Endothelial cell of umbilical vein (primary cell): Measurements from ENCODE around the gene RHOG. TPM values are rescaled to one million over a fixed set of nuclear protein-coding genes. Genes with fewer than 3 reads are reported as not detected.
A peak's percentile ranks its signal among the peaks of the same experiment; 100 is the strongest.

Source experiments
- BruUV-seq: library from RNA; stranded (reverse); fragments of 400-500 nt; replicated peaks from 2 replicates; lab custom pipeline; 2021; lab: Mats Ljungman, UMichigan
- CTCF ChIA-PET: fragments of 300-600, 350-600 bp; sonication (Branson Sonifier 250); formaldehyde crosslinking; loops from one replicate; lab custom pipeline; 2021; ENCODE audit warnings: antibody characterized with exemption, inconsistent platforms; lab: Charles Lee
- POLR2A ChIA-PET: fragments of 300-600, 350-600 bp; sonication (Branson Sonifier 250); formaldehyde crosslinking; loops from one replicate; lab custom pipeline; 2021; ENCODE audit warnings: antibody characterized with exemption, inconsistent platforms; lab: Charles Lee
- DNase-seq: peaks from one replicate; pipeline ENCODE4 v3.0.0-alpha.2; 2011; ENCODE audit warnings: low read depth, low spot score
- FAIRE-seq: peaks from 2 replicates; lab custom pipeline; 2011; peaks lifted over from hg19 to GRCh38; lab: Jason Lieb, UNC
- H2AFZ ChIP-seq: 2 replicates; pipeline ENCODE4 v1.6.0; 2012; ENCODE audit warnings: low read depth, low read length, control low read depth, inconsistent platforms
- H3K27ac ChIP-seq: 2 replicates; pipeline ENCODE4 v1.5.1; 2011; ENCODE audit warnings: low read depth, mild to moderate bottlenecking, control low read depth, low read length, moderate library complexity; ENCODE audit not compliant: insufficient read depth
- H3K27me3 ChIP-seq, 2 experiments: 2 replicates each; pipeline versions ENCODE4 v1.6.0 to v1.6.1; 2011; ENCODE audit warnings: low read length in 2 of 2, mixed read lengths in 1 of 2; ENCODE audit not compliant: control insufficient read depth in 2 of 2, insufficient read depth in 2 of 2
- H3K36me3 ChIP-seq, 2 experiments: 2 replicates in 1 of 2; 3 replicates in 1 of 2; pipeline ENCODE4 v1.5.1; 2011; ENCODE audit warnings: low read length in 2 of 2, mild to moderate bottlenecking in 1 of 2, moderate library complexity in 1 of 2; ENCODE audit not compliant: control insufficient read depth in 2 of 2, insufficient read depth in 2 of 2; ENCODE audit errors: extremely low read depth in 1 of 2
- H3K4me1 ChIP-seq: 3 replicates; pipeline ENCODE4 v1.5.1; 2011; ENCODE audit warnings: mild to moderate bottlenecking, low read length; ENCODE audit not compliant: control insufficient read depth, insufficient read depth; ENCODE audit errors: extremely low read depth
- H3K4me2 ChIP-seq: 2 replicates; pipeline ENCODE4 v1.6.1; 2011; ENCODE audit warnings: low read length, control low read depth, mixed read lengths; ENCODE audit not compliant: insufficient read depth
- H3K4me3 ChIP-seq, 3 experiments: fragments of 200-600 bp in 1 of 3; sonication (generic), shearing (Covaris generic) in 1 of 3; replicated peaks in 1 of 3; 2 replicates each; pipeline ENCODE4 v1.5.1; 2011 to 2016; ENCODE audit warnings: control low read depth in 3 of 3, low read length in 3 of 3, mild to moderate bottlenecking in 2 of 3, inconsistent platforms in 1 of 3, low read depth in 1 of 3, moderate library complexity in 1 of 3; ENCODE audit not compliant: insufficient read depth in 1 of 3
- H3K79me2 ChIP-seq: 2 replicates; pipeline ENCODE4 v1.6.0; 2012; ENCODE audit warnings: low read length, inconsistent platforms; ENCODE audit not compliant: control insufficient read depth, insufficient read depth
- H3K9ac ChIP-seq: replicated peaks from 2 replicates; pipeline ENCODE3; 2011; ENCODE audit warnings: low read length, control low read depth; ENCODE audit not compliant: insufficient read depth; ENCODE audit errors: extremely low read depth
- H3K9me1 ChIP-seq: replicated peaks from 3 replicates; pipeline ENCODE4 v1.6.0; 2011; ENCODE audit warnings: mild to moderate bottlenecking, low read length; ENCODE audit not compliant: control insufficient read depth, insufficient read depth; ENCODE audit errors: extremely low read depth
- H3K9me3 ChIP-seq: replicated peaks from 2 replicates; pipeline ENCODE4 v1.5.1; 2012; ENCODE audit warnings: low read length, inconsistent platforms; ENCODE audit not compliant: control insufficient read depth, insufficient read depth
- H4K20me1 ChIP-seq: replicated peaks from 2 replicates; pipeline ENCODE3; 2011; ENCODE audit warnings: mild to moderate bottlenecking, low read length; ENCODE audit not compliant: control insufficient read depth, insufficient read depth; ENCODE audit errors: extremely low read depth
- CTCF ChIP-seq, 2 donors: IDR thresholded peaks; 1 replicate in 1 of 2; 2 replicates in 1 of 2; pipeline ENCODE4 v1.5.1; 2011; ENCODE audit warnings: low read length in 2 of 2, mild to moderate bottlenecking in 2 of 2, moderate library complexity in 2 of 2, control low read depth in 1 of 2, inconsistent platforms in 1 of 2, low read depth in 1 of 2; ENCODE audit not compliant: insufficient read depth in 1 of 2; ENCODE audit errors: extremely low read depth in 1 of 2
- EZH2 ChIP-seq: IDR thresholded peaks from 2 replicates; pipeline ENCODE4 v1.6.1; 2012; ENCODE audit warnings: borderline replicate concordance, low read depth, mild to moderate bottlenecking, moderate library complexity, low read length, inconsistent platforms; ENCODE audit not compliant: severe bottlenecking
- FOS ChIP-seq: IDR thresholded peaks from 2 replicates; pipeline ENCODE4 v1.6.1; 2011; ENCODE audit warnings: mild to moderate bottlenecking, low read length, moderate library complexity, borderline replicate concordance; ENCODE audit not compliant: insufficient read depth
- GATA2 ChIP-seq: IDR thresholded peaks from 2 replicates; pipeline ENCODE4 v1.7.0; 2011; ENCODE audit warnings: low read depth, mild to moderate bottlenecking, moderate library complexity, mixed read lengths, low read length; ENCODE audit not compliant: insufficient read length, insufficient read depth
- JUN ChIP-seq: IDR thresholded peaks from 2 replicates; pipeline ENCODE4 v1.6.1; 2011; ENCODE audit warnings: borderline replicate concordance, low read depth; ENCODE audit not compliant: insufficient read length, insufficient read depth
- MAX ChIP-seq: IDR thresholded peaks from 2 replicates; pipeline ENCODE4 v1.6.1; 2011; ENCODE audit not compliant: insufficient read depth, insufficient read length
- MYC ChIP-seq: IDR thresholded peaks from one replicate; pipeline ENCODE4 v1.6.1; 2011; ENCODE audit warnings: mild to moderate bottlenecking, low read depth, low read length
- POLR2A ChIP-seq: IDR thresholded peaks from 2 replicates; pipeline ENCODE4 v1.6.1; 2012; ENCODE audit warnings: low read depth, mild to moderate bottlenecking, control low read depth, low read length
- POLR2AphosphoS5 ChIP-seq: IDR thresholded peaks from 2 replicates; pipeline ENCODE4 v1.6.1; 2012; ENCODE audit warnings: low read depth, mild to moderate bottlenecking, control low read depth, low read length, moderate library complexity; ENCODE audit not compliant: insufficient read depth
- dilution Hi-C: fragments of 300-500 bp; cut with MboI; formaldehyde crosslinking; loops from one replicate; pipeline ENCODE4 v1.15.0; 2019; ENCODE audit warnings: low sequenced_read_pairs; ENCODE audit not compliant: extremely low pct_ligation_motif_present
- intact Hi-C: fragments of 100-400 bp; cut with micrococcal nuclease; formaldehyde crosslinking; loops from one replicate; pipeline ENCODE4 v1.10.0; 2022
- polyA plus RNA-seq, 4 experiments: library from polyadenylated mRNA; depleted of rRNA in 3 of 4; stranded (reverse) in 3 of 4; unstranded in 1 of 4; fragments of >200 nt; gene quantifications; 2 replicates each; pipeline versions ENCODE4 v1.2.1 to v1.2.3, GENCODE V29; 2011 to 2012; ENCODE audit warnings: missing spikeins in 1 of 4
- total RNA-seq: library from RNA; stranded (reverse); gene quantifications from 2 replicates; pipeline ENCODE4 v1.2.3, GENCODE V29; 2021

RHOG gene
- total and polyA plus RNA-seq, 2 donors (not counting 3 experiments of a cell fraction or from before 2014, with no cell fraction given): 69.0 to 119 TPM

GRCh38 chr11:3880724-3881123, 40.0 kb upstream of the RHOG start:
- Histone ChIP-seq H2AFZ (peak overlapping the region; percentile 45), H3K4me3 (no peak overlapping the region), H3K9me1 (no peaks in the 10 kb centered on the region), H4K20me1 (no peaks in the 10 kb centered on the region), H3K4me2 (peak overlapping the region; percentile 20), H3K36me3 (no peaks in the 10 kb centered on the region), H3K9me3 (no peaks in the 10 kb centered on the region), H3K79me2 (peaks cover 9% of the 10 kb centered on the region), H3K9ac (no peak overlapping the region), H3K27ac (peak overlapping the region; percentile 50), H3K4me1 (peaks cover 23% of the 10 kb centered on the region), H3K27me3 (no peaks in the 10 kb centered on the region)
- dilution Hi-C loops: no loop called here
- no TSS peak for BruUV-seq
- TF ChIP-seq POLR2A (no peak), FOS (peak; percentile 3)
- ChIA-PET POLR2A (interaction anchor here (0.5 kb wide), 1 partner anchor 14 kb away, joined by 5 read pairs; no protein-coding TSS in a partner anchor), CTCF (interaction anchor here (1.1 to 1.5 kb wide), 7 partner anchors 9 to 39 kb away, joined by 4 to 13 read pairs (median 5); partner anchors contain the start of genes RHOG and STIM1)
- intact Hi-C loops: loop anchor here (1.0 kb wide), 1 partner anchor 14 kb away; no protein-coding TSS in a partner anchor
- FAIRE-seq: peak; percentile 59
- peak; percentile 67 for DNase-seq

- intact Hi-C loops: loop anchor here (1.0 kb wide), 1 partner anchor 14 kb away; no protein-coding TSS in a partner anchor
- Histone ChIP-seq H4K20me1 (no peaks in the 10 kb centered on the region), H2AFZ (no peak overlapping the region), H3K4me2 (peak overlapping the region; percentile 6), H3K9me1 (no peaks in the 10 kb centered on the region), H3K4me1 (peaks cover 20% of the 10 kb centered on the region), H3K9ac (no peak overlapping the region), H3K36me3 (no peaks in the 10 kb centered on the region), H3K9me3 (no peaks in the 10 kb centered on the region), H3K79me2 (peaks cover 9% of the 10 kb centered on the region), H3K27ac (peak overlapping the region; percentile 50), H3K4me3 (no peak overlapping the region), H3K27me3 (no peaks in the 10 kb centered on the region)
- DNase-seq (peak; percentile 64), FAIRE-seq (peak; percentile 72)
- POLR2A ChIA-PET: no interaction called here
- CTCF ChIA-PET: interaction anchor here (1.1 to 1.5 kb wide), 7 partner anchors 8 to 39 kb away, joined by 4 to 13 read pairs (median 5); partner anchors contain the start of genes RHOG and STIM1
- BruUV-seq: no TSS peak
- dilution Hi-C loops: no loop called here
- no peak for TF ChIP-seq JUN
- TF ChIP-seq POLR2A: no peak
- TF ChIP-seq POLR2AphosphoS5: no peak
- TF ChIP-seq MAX: no peak
- TF ChIP-seq GATA2: no peak
- no peak for TF ChIP-seq MYC
- TF ChIP-seq EZH2: no peak
- TF ChIP-seq FOS: no peak
- TF ChIP-seq CTCF (IDR thresholded peaks at IDR 0.05; ENCODE audit: extremely low read depth in 1 of 2, insufficient read depth in 1 of 2, low read depth in 1 of 2, low read length in 2 of 2): no peak
Observed at GRCh38 chr11:3879967-3880542, 39.3 kb upstream of the RHOG start.
